Measurements from ENCODE around the gene CYP2J2.

The CYP2J2 gene

GRCh38 chr1:59949648-59950047 lies 23.1 kb upstream of the CYP2J2 start:
- TF ChIP-seq Cebpa-rat (IDR thresholded peaks at IDR 0.05): no peak
- H3K36me3 ChIP-seq: no peaks in the 10 kb centered on the region
- no peaks in the 10 kb centered on the region for H3K9me3 ChIP-seq (replicated peaks in 1 of 11)
- H3K9ac ChIP-seq: no peak overlapping the region
- H4K20me1 ChIP-seq: no peaks in the 10 kb centered on the region
- no peaks in the 10 kb centered on the region for H3K27me3 ChIP-seq
- no peak overlapping the region for H3K27ac ChIP-seq
- H3K4me3 ChIP-seq: no peak overlapping the region
- no peak overlapping the region for H3K4me2 ChIP-seq
- peaks cover 0 to 7% (median 0%) of the 10 kb centered on the region in 10 experiments; a peak in 2 of 20 replicates for H3K4me1 ChIP-seq

- no peaks in the 10 kb centered on the region for H3K36me3 ChIP-seq
- H4K20me1 ChIP-seq: no peaks in the 10 kb centered on the region
- H3K4me2 ChIP-seq: no peak overlapping the region
- H3K9me3 ChIP-seq (replicated peaks in 1 of 11): no peaks in the 10 kb centered on the region
- H3K27me3 ChIP-seq: no peaks in the 10 kb centered on the region
- no peak overlapping the region for H3K27ac ChIP-seq
- peaks cover 0 to 5% (median 0%) of the 10 kb centered on the region in 10 experiments; a peak in 2 of 20 replicates for H3K4me1 ChIP-seq
- H3K4me3 ChIP-seq: no peak overlapping the region
- TF ChIP-seq Cebpa-rat (IDR thresholded peaks at IDR 0.05): 0 out of 22 replicates have a peak, but pooled peaks of 1 of the 11 experiments have one; percentile 19
- H3K9ac ChIP-seq: no peak overlapping the region
Observed at GRCh38 chr1:59948990-59949389, 22.4 kb upstream of the CYP2J2 start.

GRCh38 chr1:59947047-59947938 lies 20.7 kb upstream of the CYP2J2 start:
- no peaks in the 10 kb centered on the region for H3K36me3 ChIP-seq
- H3K27me3 ChIP-seq: no peaks in the 10 kb centered on the region
- no peaks in the 10 kb centered on the region for H3K9me3 ChIP-seq (replicated peaks in 1 of 11)
- no peak overlapping the region for H3K9ac ChIP-seq
- H3K4me3 ChIP-seq: no peak overlapping the region
- no peaks in the 10 kb centered on the region for H3K4me1 ChIP-seq
- no peak overlapping the region for H3K27ac ChIP-seq
- H3K4me2 ChIP-seq: no peak overlapping the region
- no peak for TF ChIP-seq Cebpa-rat (IDR thresholded peaks at IDR 0.05)
- H4K20me1 ChIP-seq: no peaks in the 10 kb centered on the region

- no peaks in the 10 kb centered on the region for H3K27me3 ChIP-seq
- no peak overlapping the region for H3K9ac ChIP-seq
- no peaks in the 10 kb centered on the region for H4K20me1 ChIP-seq
- H3K9me3 ChIP-seq (replicated peaks in 1 of 11): no peaks in the 10 kb centered on the region
- H3K4me3 ChIP-seq: no peak overlapping the region
- H3K4me1 ChIP-seq: no peaks in the 10 kb centered on the region
- H3K36me3 ChIP-seq: no peaks in the 10 kb centered on the region
- no peak overlapping the region for H3K27ac ChIP-seq
- no peak for TF ChIP-seq Cebpa-rat (IDR thresholded peaks at IDR 0.05)
- no peak overlapping the region for H3K4me2 ChIP-seq
Observed at GRCh38 chr1:59945790-59946189, 19.2 kb upstream of the CYP2J2 start.

- no peak for TF ChIP-seq Cebpa-rat (IDR thresholded peaks at IDR 0.05)
- Histone ChIP-seq H3K9me3 (replicated peaks in 1 of 11) (peaks cover 0 to 10% (median 0%) of the 10 kb centered on the region in 11 experiments; a peak in 1 of 22 replicates), H3K27me3 (no peaks in the 10 kb centered on the region), H4K20me1 (no peaks in the 10 kb centered on the region), H3K4me2 (no peak overlapping the region), H3K4me3 (no peak overlapping the region), H3K27ac (no peak overlapping the region), H3K4me1 (no peaks in the 10 kb centered on the region), H3K9ac (no peak overlapping the region), H3K36me3 (no peaks in the 10 kb centered on the region)
Observed at GRCh38 chr1:59939393-59939792, 12.8 kb upstream of the CYP2J2 start.

- H3K36me3 ChIP-seq: no peaks in the 10 kb centered on the region
- no peak overlapping the region for H3K4me3 ChIP-seq
- no peak for TF ChIP-seq Cebpa-rat (IDR thresholded peaks at IDR 0.05)
- H3K27ac ChIP-seq: no peak overlapping the region
- no peaks in the 10 kb centered on the region for H3K4me1 ChIP-seq
- no peaks in the 10 kb centered on the region for H3K27me3 ChIP-seq
- no peak overlapping the region for H3K4me2 ChIP-seq
- no peaks in the 10 kb centered on the region for H4K20me1 ChIP-seq
- H3K9me3 ChIP-seq (replicated peaks in 1 of 11): peaks cover 0 to 10% (median 0%) of the 10 kb centered on the region in 11 experiments; a peak in 1 of 22 replicates
- no peak overlapping the region for H3K9ac ChIP-seq
Observed at GRCh38 chr1:59937636-59938210, 11.2 kb upstream of the CYP2J2 start.

GRCh38 chr1:59936358-59936821 lies 9.8 kb upstream of the CYP2J2 start:
- no peak overlapping the region for H3K4me3 ChIP-seq
- TF ChIP-seq Cebpa-rat (IDR thresholded peaks at IDR 0.05): no peak
- H3K27me3 ChIP-seq: no peaks in the 10 kb centered on the region
- no peaks in the 10 kb centered on the region for H4K20me1 ChIP-seq
- no peak overlapping the region for H3K9ac ChIP-seq
- peaks cover 0 to 10% (median 0%) of the 10 kb centered on the region in 11 experiments; a peak in 1 of 22 replicates for H3K9me3 ChIP-seq (replicated peaks in 1 of 11)
- no peak overlapping the region for H3K27ac ChIP-seq
- no peak overlapping the region for H3K4me2 ChIP-seq
- no peaks in the 10 kb centered on the region for H3K36me3 ChIP-seq
- H3K4me1 ChIP-seq: no peaks in the 10 kb centered on the region

GRCh38 chr1:59928996-59929395 lies 2.4 kb upstream of the CYP2J2 start:
- Histone ChIP-seq H3K4me2 (no peak overlapping the region), H3K4me3 (no peak overlapping the region), H3K36me3 (no peaks in the 10 kb centered on the region), H4K20me1 (no peaks in the 10 kb centered on the region), H3K27me3 (peaks cover 0 to 13% (median 7%) of the 10 kb centered on the region in 11 experiments; a peak in 12 of 22 replicates), H3K27ac (no peak overlapping the region), H3K9me3 (replicated peaks in 1 of 11) (peaks cover 12 to 28% (median 26%) of the 10 kb centered on the region in 11 experiments; a peak in 21 of 22 replicates), H3K4me1 (no peaks in the 10 kb centered on the region), H3K9ac (no peak overlapping the region)
- no peak for TF ChIP-seq Cebpa-rat (IDR thresholded peaks at IDR 0.05)

- no peak for TF ChIP-seq Cebpa-rat (IDR thresholded peaks at IDR 0.05)
- peaks cover 0 to 13% (median 7%) of the 10 kb centered on the region in 11 experiments; a peak in 12 of 22 replicates for H3K27me3 ChIP-seq
- H3K27ac ChIP-seq: no peak overlapping the region
- H4K20me1 ChIP-seq: no peaks in the 10 kb centered on the region
- H3K4me1 ChIP-seq: no peaks in the 10 kb centered on the region
- H3K4me2 ChIP-seq: no peak overlapping the region
- H3K9me3 ChIP-seq (replicated peaks in 1 of 11): peaks cover 22 to 37% (median 30%) of the 10 kb centered on the region in 11 experiments; a peak in 21 of 22 replicates
- H3K9ac ChIP-seq: no peak overlapping the region
- H3K4me3 ChIP-seq: no peak overlapping the region
- H3K36me3 ChIP-seq: no peaks in the 10 kb centered on the region
Observed at GRCh38 chr1:59927213-59927612, 640 bp upstream of the CYP2J2 start.
